Endothelial cell of umbilical vein (primary cell): ENCODE results near the gene RACGAP1. TPM values are rescaled to one million over a fixed set of nuclear protein-coding genes. Genes with fewer than 3 reads are reported as not detected.

ENCODE experiments used
- BruUV-seq: library from RNA; stranded (reverse); fragments of 400-500 nt; replicated peaks from 2 replicates; lab custom pipeline; 2021; lab: Mats Ljungman, UMichigan
- CTCF ChIA-PET: fragments of 300-600, 350-600 bp; sonication (Branson Sonifier 250); formaldehyde crosslinking; loops from one replicate; lab custom pipeline; 2021; ENCODE audit warnings: antibody characterized with exemption, inconsistent platforms; lab: Charles Lee
- POLR2A ChIA-PET: fragments of 300-600, 350-600 bp; sonication (Branson Sonifier 250); formaldehyde crosslinking; loops from one replicate; lab custom pipeline; 2021; ENCODE audit warnings: antibody characterized with exemption, inconsistent platforms; lab: Charles Lee
- DNase-seq: peaks from one replicate; pipeline ENCODE4 v3.0.0-alpha.2; 2011; ENCODE audit warnings: low read depth, low spot score
- FAIRE-seq: peaks from 2 replicates; lab custom pipeline; 2011; peaks lifted over from hg19 to GRCh38; lab: Jason Lieb, UNC
- H2AFZ ChIP-seq: 2 replicates; pipeline ENCODE4 v1.6.0; 2012; ENCODE audit warnings: low read depth, low read length, control low read depth, inconsistent platforms
- H3K27ac ChIP-seq: 2 replicates; pipeline ENCODE4 v1.5.1; 2011; ENCODE audit warnings: low read depth, mild to moderate bottlenecking, control low read depth, low read length, moderate library complexity; ENCODE audit not compliant: insufficient read depth
- H3K27me3 ChIP-seq, 2 experiments: 2 replicates each; pipeline versions ENCODE4 v1.6.0 to v1.6.1; 2011; ENCODE audit warnings: low read length in 2 of 2, mixed read lengths in 1 of 2; ENCODE audit not compliant: control insufficient read depth in 2 of 2, insufficient read depth in 2 of 2
- H3K36me3 ChIP-seq, 2 experiments: 2 replicates in 1 of 2; 3 replicates in 1 of 2; pipeline ENCODE4 v1.5.1; 2011; ENCODE audit warnings: low read length in 2 of 2, mild to moderate bottlenecking in 1 of 2, moderate library complexity in 1 of 2; ENCODE audit not compliant: control insufficient read depth in 2 of 2, insufficient read depth in 2 of 2; ENCODE audit errors: extremely low read depth in 1 of 2
- H3K4me1 ChIP-seq: 3 replicates; pipeline ENCODE4 v1.5.1; 2011; ENCODE audit warnings: mild to moderate bottlenecking, low read length; ENCODE audit not compliant: control insufficient read depth, insufficient read depth; ENCODE audit errors: extremely low read depth
- H3K4me2 ChIP-seq: 2 replicates; pipeline ENCODE4 v1.6.1; 2011; ENCODE audit warnings: low read length, control low read depth, mixed read lengths; ENCODE audit not compliant: insufficient read depth
- H3K4me3 ChIP-seq, 3 experiments: fragments of 200-600 bp in 1 of 3; sonication (generic), shearing (Covaris generic) in 1 of 3; replicated peaks in 1 of 3; 2 replicates each; pipeline ENCODE4 v1.5.1; 2011 to 2016; ENCODE audit warnings: control low read depth in 3 of 3, low read length in 3 of 3, mild to moderate bottlenecking in 2 of 3, inconsistent platforms in 1 of 3, low read depth in 1 of 3, moderate library complexity in 1 of 3; ENCODE audit not compliant: insufficient read depth in 1 of 3
- H3K79me2 ChIP-seq: 2 replicates; pipeline ENCODE4 v1.6.0; 2012; ENCODE audit warnings: low read length, inconsistent platforms; ENCODE audit not compliant: control insufficient read depth, insufficient read depth
- H3K9ac ChIP-seq: replicated peaks from 2 replicates; pipeline ENCODE3; 2011; ENCODE audit warnings: low read length, control low read depth; ENCODE audit not compliant: insufficient read depth; ENCODE audit errors: extremely low read depth
- H3K9me1 ChIP-seq: replicated peaks from 3 replicates; pipeline ENCODE4 v1.6.0; 2011; ENCODE audit warnings: mild to moderate bottlenecking, low read length; ENCODE audit not compliant: control insufficient read depth, insufficient read depth; ENCODE audit errors: extremely low read depth
- H3K9me3 ChIP-seq: replicated peaks from 2 replicates; pipeline ENCODE4 v1.5.1; 2012; ENCODE audit warnings: low read length, inconsistent platforms; ENCODE audit not compliant: control insufficient read depth, insufficient read depth
- H4K20me1 ChIP-seq: replicated peaks from 2 replicates; pipeline ENCODE3; 2011; ENCODE audit warnings: mild to moderate bottlenecking, low read length; ENCODE audit not compliant: control insufficient read depth, insufficient read depth; ENCODE audit errors: extremely low read depth
- EZH2 ChIP-seq: IDR thresholded peaks from 2 replicates; pipeline ENCODE4 v1.6.1; 2012; ENCODE audit warnings: borderline replicate concordance, low read depth, mild to moderate bottlenecking, moderate library complexity, low read length, inconsistent platforms; ENCODE audit not compliant: severe bottlenecking
- FOS ChIP-seq: IDR thresholded peaks from 2 replicates; pipeline ENCODE4 v1.6.1; 2011; ENCODE audit warnings: mild to moderate bottlenecking, low read length, moderate library complexity, borderline replicate concordance; ENCODE audit not compliant: insufficient read depth
- GATA2 ChIP-seq: IDR thresholded peaks from 2 replicates; pipeline ENCODE4 v1.7.0; 2011; ENCODE audit warnings: low read depth, mild to moderate bottlenecking, moderate library complexity, mixed read lengths, low read length; ENCODE audit not compliant: insufficient read length, insufficient read depth
- JUN ChIP-seq: IDR thresholded peaks from 2 replicates; pipeline ENCODE4 v1.6.1; 2011; ENCODE audit warnings: borderline replicate concordance, low read depth; ENCODE audit not compliant: insufficient read length, insufficient read depth
- MYC ChIP-seq: IDR thresholded peaks from one replicate; pipeline ENCODE4 v1.6.1; 2011; ENCODE audit warnings: mild to moderate bottlenecking, low read depth, low read length
- POLR2A ChIP-seq: IDR thresholded peaks from 2 replicates; pipeline ENCODE4 v1.6.1; 2012; ENCODE audit warnings: low read depth, mild to moderate bottlenecking, control low read depth, low read length
- POLR2AphosphoS5 ChIP-seq: IDR thresholded peaks from 2 replicates; pipeline ENCODE4 v1.6.1; 2012; ENCODE audit warnings: low read depth, mild to moderate bottlenecking, control low read depth, low read length, moderate library complexity; ENCODE audit not compliant: insufficient read depth
- dilution Hi-C: fragments of 300-500 bp; cut with MboI; formaldehyde crosslinking; loops from one replicate; pipeline ENCODE4 v1.15.0; 2019; ENCODE audit warnings: low sequenced_read_pairs; ENCODE audit not compliant: extremely low pct_ligation_motif_present
- intact Hi-C: fragments of 100-400 bp; cut with micrococcal nuclease; formaldehyde crosslinking; loops from one replicate; pipeline ENCODE4 v1.10.0; 2022
- polyA plus RNA-seq, 4 experiments: library from polyadenylated mRNA; depleted of rRNA in 3 of 4; stranded (reverse) in 3 of 4; unstranded in 1 of 4; fragments of >200 nt; gene quantifications; 2 replicates each; pipeline versions ENCODE4 v1.2.1 to v1.2.3, GENCODE V29; 2011 to 2012; ENCODE audit warnings: missing spikeins in 1 of 4
- total RNA-seq: library from RNA; stranded (reverse); gene quantifications from 2 replicates; pipeline ENCODE4 v1.2.3, GENCODE V29; 2021
- TF ChIP-seq, protein P1 (sequence below), 2 donors: IDR thresholded peaks; 1 replicate in 1 of 2; 2 replicates in 1 of 2; pipeline ENCODE4 v1.5.1; 2011; ENCODE audit warnings: low read length in 2 of 2, mild to moderate bottlenecking in 2 of 2, moderate library complexity in 2 of 2, control low read depth in 1 of 2, inconsistent platforms in 1 of 2, low read depth in 1 of 2; ENCODE audit not compliant: insufficient read depth in 1 of 2; ENCODE audit errors: extremely low read depth in 1 of 2
- TF ChIP-seq, protein P2 (sequence below): IDR thresholded peaks from 2 replicates; pipeline ENCODE4 v1.6.1; 2011; ENCODE audit not compliant: insufficient read depth, insufficient read length

Gene RACGAP1
- total and polyA plus RNA-seq, 2 donors (not counting 3 experiments of a cell fraction or from before 2014, with no cell fraction given), result 16.5 to 56.3 TPM

DNA sequence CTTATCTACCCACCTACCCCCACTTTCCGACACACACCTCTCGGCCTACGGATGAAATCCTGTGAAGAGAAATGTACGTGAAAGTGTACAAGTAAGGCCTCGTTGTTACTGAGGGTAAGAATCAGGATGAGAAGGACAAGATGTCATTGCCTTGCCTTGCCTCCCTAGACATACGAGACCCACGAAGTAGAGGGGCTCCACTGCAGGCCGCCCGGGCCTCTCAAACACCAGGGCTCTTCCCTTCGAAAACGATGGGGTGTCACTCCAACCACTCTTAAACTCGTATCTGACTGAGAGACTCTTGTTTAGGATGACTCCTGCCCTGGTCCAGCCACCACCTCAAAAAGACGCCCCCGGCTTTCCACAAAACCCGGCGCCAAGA lies 498 bp downstream of the RACGAP1 start:
- DNase-seq (peak; percentile 23), FAIRE-seq (no peak)
- H3K4me1 ChIP-seq, result peaks cover 10% of the 10 kb centered on the region
- H3K4me2 ChIP-seq, result peak overlapping the region; percentile 54
- TF ChIP-seq MYC (no peak), POLR2A (no peak), GATA2 (no peak)
- H3K79me2 ChIP-seq, result peaks cover 52% of the 10 kb centered on the region
- no peaks in the 10 kb centered on the region for H3K9me3 ChIP-seq
- CTCF ChIA-PET, result interaction anchor here (0.8 to 3.3 kb wide), 12 partner anchors 8 to 60 kb away, joined by 4 to 18 read pairs (median 6); partner anchors contain the start of gene SMARCD1
- dilution Hi-C loops (no loop called here), intact Hi-C loops (no loop called here)
- peaks cover 11 to 17% of the 10 kb centered on the region in 2 experiments for H3K27me3 ChIP-seq
- no peaks in the 10 kb centered on the region for H3K9me1 ChIP-seq
- peak overlapping the region; percentile 31 for H3K9ac ChIP-seq
- H3K4me3 ChIP-seq, result peak overlapping the region; percentile 40 to 98 (median 64)
- peak overlapping the region; percentile 16 for H3K27ac ChIP-seq
- POLR2A ChIA-PET, result interaction anchor here (0.6 kb wide), 1 partner anchor 60 kb away, joined by 3 read pairs; the partner anchor contains the start of gene SMARCD1
- no peaks in the 10 kb centered on the region for H4K20me1 ChIP-seq
- no peaks in the 10 kb centered on the region for H3K36me3 ChIP-seq
- H2AFZ ChIP-seq, result peak overlapping the region; percentile 73
- BruUV-seq, result no TSS peak

DNA sequence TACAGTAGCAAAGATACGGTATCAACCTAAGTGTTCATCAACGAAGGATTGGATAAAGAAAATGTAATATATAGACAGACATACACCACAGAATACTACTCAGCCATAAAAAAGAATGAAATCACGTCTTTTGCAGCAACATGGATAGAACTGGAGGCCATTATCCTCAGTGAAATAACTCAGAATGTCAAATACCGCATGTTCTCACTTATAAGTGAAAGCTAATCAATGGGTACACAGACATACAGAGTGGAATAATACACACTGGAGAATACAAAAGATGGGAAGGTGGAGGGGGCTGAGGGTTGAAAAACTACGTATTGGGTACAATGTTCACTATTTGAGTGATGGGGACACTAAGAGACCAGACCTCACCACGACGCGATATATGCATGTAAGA lies 1.1 kb downstream of the RACGAP1 start:
- Histone ChIP-seq H3K79me2 (peaks cover 58% of the 10 kb centered on the region), H3K9ac (peak overlapping the region; percentile 31), H3K9me3 (no peaks in the 10 kb centered on the region), H3K9me1 (no peaks in the 10 kb centered on the region), H3K4me3 (peak overlapping the region in 2 of 3 experiments; percentile 40 to 64), H3K27ac (no peak overlapping the region), H3K4me2 (peak overlapping the region; percentile 54), H4K20me1 (no peaks in the 10 kb centered on the region), H3K36me3 (no peaks in the 10 kb centered on the region), H3K4me1 (peaks cover 10% of the 10 kb centered on the region), H2AFZ (no peak overlapping the region), H3K27me3 (peaks cover 11 to 17% of the 10 kb centered on the region in 2 experiments)
- intact Hi-C loops (no loop called here), dilution Hi-C loops (no loop called here)
- no peak for DNase-seq
- BruUV-seq, result no TSS peak
- TF ChIP-seq EZH2, result no peak
- TF ChIP-seq POLR2AphosphoS5, result no peak
- TF ChIP-seq, protein P1, sequence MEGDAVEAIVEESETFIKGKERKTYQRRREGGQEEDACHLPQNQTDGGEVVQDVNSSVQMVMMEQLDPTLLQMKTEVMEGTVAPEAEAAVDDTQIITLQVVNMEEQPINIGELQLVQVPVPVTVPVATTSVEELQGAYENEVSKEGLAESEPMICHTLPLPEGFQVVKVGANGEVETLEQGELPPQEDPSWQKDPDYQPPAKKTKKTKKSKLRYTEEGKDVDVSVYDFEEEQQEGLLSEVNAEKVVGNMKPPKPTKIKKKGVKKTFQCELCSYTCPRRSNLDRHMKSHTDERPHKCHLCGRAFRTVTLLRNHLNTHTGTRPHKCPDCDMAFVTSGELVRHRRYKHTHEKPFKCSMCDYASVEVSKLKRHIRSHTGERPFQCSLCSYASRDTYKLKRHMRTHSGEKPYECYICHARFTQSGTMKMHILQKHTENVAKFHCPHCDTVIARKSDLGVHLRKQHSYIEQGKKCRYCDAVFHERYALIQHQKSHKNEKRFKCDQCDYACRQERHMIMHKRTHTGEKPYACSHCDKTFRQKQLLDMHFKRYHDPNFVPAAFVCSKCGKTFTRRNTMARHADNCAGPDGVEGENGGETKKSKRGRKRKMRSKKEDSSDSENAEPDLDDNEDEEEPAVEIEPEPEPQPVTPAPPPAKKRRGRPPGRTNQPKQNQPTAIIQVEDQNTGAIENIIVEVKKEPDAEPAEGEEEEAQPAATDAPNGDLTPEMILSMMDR (IDR thresholded peaks at IDR 0.05; ENCODE audit: extremely low read depth in 1 of 2, insufficient read depth in 1 of 2, low read depth in 1 of 2, low read length in 2 of 2), result no peak
- TF ChIP-seq, protein P2, sequence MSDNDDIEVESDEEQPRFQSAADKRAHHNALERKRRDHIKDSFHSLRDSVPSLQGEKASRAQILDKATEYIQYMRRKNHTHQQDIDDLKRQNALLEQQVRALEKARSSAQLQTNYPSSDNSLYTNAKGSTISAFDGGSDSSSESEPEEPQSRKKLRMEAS, result no peak
- TF ChIP-seq GATA2, result no peak
- TF ChIP-seq JUN, result no peak
- TF ChIP-seq FOS, result no peak
- TF ChIP-seq MYC, result no peak
- no peak for TF ChIP-seq POLR2A
- CTCF ChIA-PET, result interaction anchor here (0.8 to 3.3 kb wide), 7 partner anchors 12 to 57 kb away, joined by 4 to 18 read pairs (median 7); no protein-coding TSS in a partner anchor
- no peak for FAIRE-seq
- POLR2A ChIA-PET, result no interaction called here
